RPMI7951 (cell line): ENCODE measurements around the gene MBNL1. TPM values are rescaled to one million over a fixed set of nuclear protein-coding genes. Genes with fewer than 3 reads are reported as not detected.

Experiments
- DNase-seq: peaks from one replicate; pipeline ENCODE4 v3.0.0-alpha.2; 2012; ENCODE audit warnings: low read depth
- total RNA-seq: library from RNA; depleted of rRNA; stranded (reverse); fragments of >200 nt; shearing (Covaris generic); gene quantifications from 2 replicates; pipeline ENCODE4 v1.2.3, GENCODE V29; 2014

Gene MBNL1
- total RNA-seq, 1 experiment from 2014 or later = 318 TPM

DNA sequence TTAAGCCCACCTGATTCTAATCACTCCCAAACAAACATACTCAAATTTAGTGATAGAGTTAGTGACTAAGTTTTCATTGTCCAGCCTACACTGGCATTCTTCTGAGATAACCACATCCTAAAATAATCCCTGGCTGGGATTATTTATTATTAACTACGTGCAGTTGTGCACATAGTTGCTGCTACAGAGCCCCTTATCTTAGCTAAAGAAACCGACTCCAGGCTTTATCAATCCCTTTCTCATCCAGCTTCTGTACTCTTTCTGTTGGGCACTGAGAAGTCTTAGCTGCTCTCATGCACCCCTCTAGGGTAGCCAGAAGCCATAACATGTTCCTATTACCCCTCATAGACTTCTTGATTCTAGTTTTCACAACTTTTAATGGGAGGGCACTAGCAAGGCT is 208.7 kb downstream of the MBNL1 start:
- DNase-seq = no peak

DNA sequence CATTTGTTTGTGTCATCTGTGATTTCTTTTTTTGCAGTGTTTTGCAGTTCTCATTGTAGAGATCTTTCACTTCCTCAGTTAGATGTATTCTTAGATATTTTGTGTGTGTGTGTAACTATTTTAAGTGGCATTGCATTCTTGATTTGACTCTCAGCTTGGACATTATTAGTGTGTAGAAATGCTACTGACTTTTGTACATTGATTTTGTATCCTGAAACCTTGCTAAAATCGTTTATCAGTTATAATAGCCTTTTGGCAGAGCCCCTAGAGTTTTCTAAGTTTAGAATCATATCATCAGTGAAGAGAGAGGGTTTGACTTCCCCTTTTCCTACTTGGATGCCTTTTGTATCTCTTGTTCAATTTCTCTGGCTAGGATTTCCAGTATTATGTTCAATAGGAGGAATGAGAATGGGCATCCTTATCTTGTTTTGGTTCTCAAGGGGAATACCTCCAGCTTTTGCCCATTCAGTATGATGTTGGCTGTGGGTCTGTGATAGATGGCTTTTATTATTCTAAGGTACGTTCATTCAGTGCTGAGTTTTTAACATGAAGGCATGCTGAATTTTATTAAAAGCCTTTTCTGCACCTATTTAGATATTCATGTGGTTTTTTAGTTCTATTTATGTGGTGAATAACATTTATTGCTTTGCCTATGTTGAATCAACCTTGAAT is 211.7 kb downstream of the MBNL1 start:
- DNase-seq = no peak

DNA sequence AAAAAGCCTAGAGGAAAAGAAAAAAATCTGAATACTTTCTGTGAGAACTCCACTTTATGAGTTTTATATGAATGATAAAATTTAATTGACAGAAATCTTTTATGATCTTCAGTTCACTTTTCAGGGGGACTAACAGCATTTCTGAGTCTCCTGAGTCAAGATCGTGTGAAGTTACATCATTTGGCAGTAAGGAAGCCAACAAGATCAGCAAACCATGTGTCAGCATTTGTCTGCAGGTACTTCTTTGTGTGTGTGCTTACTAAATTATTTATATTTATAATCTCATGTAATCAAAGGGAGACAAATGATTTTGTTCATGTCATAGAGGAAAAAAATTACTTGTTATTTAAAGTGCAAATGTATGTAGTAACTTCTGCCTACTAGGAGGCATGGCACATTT is 217.6 kb downstream of the MBNL1 start:
- no peak for DNase-seq

- no peak for DNase-seq
Measured at GRCh38 chr3:152488449-152488848, 219.7 kb downstream of the MBNL1 start.

DNA sequence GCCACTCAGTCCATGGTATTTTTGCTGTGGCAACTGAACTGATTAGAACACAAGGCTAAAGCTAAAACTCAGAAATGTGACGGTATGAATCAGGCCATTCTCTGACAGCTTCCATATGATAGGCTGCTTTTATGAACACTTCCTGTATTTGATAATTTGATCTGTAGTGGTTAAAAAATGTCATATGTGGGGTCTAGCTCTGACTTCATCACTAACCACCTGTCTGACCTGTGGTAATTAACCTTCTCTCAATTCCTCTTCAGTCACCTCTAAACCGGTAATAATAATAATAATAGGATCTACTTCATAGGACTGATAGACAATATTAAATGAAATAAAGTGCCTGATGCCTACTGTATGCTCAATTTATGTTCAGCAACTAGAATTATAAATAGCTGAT is 223.2 kb downstream of the MBNL1 start:
- no peak for DNase-seq

GRCh38 chr3:152496286-152496685 is 227.6 kb downstream of the MBNL1 start:
- no peak for DNase-seq

DNA sequence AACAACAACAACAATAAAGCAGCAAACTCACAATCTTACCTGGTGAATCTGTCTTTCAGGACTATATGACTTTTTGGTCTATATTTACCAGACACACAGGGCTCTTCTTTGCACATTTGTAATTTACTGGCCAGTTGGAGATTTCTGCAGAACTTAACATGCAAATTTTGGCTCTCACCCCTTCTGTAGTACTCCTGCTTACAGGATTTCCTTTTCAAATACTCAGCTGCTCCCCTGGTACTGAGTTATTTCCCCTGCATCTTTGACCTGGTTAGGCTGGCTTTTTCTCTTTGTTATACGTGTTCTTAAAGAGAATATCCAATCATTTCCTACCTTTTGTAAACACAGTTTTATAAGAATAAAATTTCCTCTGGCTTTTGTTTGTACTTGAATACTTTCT is 228.0 kb downstream of the MBNL1 start:
- DNase-seq = no peak

DNA sequence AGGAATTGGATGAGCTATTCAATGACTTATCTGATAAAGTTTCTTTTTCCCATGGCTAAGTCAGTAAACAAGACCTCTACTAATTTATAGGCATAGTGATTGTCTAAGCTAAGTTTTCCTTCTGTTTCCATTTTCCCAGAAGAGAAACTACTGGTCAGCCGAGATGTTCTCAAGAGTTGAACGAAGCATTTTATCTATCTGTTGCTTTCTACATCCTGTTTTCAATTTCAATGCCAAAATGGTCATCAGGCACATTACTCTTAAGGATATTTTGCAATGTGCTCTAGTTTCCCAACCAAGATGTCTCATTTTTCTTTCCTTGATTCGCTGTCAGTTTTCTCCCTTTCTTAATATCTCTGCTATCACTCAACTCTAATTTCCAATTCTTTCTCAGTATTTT is 228.7 kb downstream of the MBNL1 start:
- DNase-seq = no peak

GRCh38 chr3:152497890-152498289 is 229.2 kb downstream of the MBNL1 start:
- DNase-seq = no peak

- no peak for DNase-seq
Measured at GRCh38 chr3:152499791-152500385, 231.2 kb downstream of the MBNL1 start.

GRCh38 chr3:152505926-152506325 is 237.2 kb downstream of the MBNL1 start:
- no peak for DNase-seq

DNA sequence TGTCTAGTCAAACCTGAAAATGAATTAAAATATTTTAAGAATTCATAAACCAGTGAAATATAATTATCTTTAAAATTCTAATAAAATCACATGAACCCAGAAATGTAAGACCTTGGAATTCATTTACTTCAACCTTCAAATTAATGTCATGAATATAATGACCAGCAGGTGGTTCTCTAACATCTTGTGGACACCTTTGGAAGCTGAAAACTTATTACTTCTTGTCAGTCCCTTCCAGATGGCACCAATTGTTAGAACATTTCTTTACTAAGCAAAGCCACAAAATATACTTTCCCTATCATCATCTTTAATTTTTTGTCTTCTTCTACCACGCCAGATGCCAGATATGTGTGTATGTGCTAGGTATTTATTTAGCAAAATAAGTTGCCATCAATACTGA is 240.0 kb downstream of the MBNL1 start:
- peak; percentile 12 for DNase-seq

DNA sequence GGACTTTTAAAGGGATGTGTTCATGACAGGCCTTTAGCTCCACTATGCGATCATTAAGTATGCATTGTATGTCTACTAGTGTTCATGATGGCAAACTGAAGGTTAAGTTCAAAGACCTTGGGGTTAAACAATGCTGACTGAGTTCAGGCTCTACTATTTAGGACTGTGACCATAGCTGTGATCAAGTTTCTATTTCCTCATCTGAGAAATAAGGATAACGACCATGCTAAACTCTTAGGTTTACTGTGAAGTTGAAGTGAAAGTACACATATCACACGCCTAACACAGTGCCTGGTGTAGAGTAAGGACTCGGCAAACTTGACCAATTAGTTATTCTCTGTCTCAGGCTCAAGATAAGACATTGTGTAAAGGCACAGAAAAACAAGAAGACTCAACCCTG is 243.2 kb downstream of the MBNL1 start:
- no peak for DNase-seq

- DNase-seq = no peak
Measured at GRCh38 chr3:152513301-152513960, 244.7 kb downstream of the MBNL1 start.
